H1 (cell line): ENCODE results near the gene DCTN3. TPM values are rescaled to one million over a fixed set of nuclear protein-coding genes. Genes with fewer than 3 reads are reported as not detected.
A peak's percentile ranks its signal among the peaks of the same experiment; 100 is the strongest.

ENCODE experiments used
- CTCF ChIA-PET: fragments of 300-600 bp; sonication (Branson Sonifier 250); formaldehyde crosslinking; loops from one replicate; lab custom pipeline; 2021; ENCODE audit not compliant: partially characterized antibody; lab: Charles Lee
- POLR2A ChIA-PET: fragments of 300-600 bp; sonication (Branson Sonifier 250); formaldehyde crosslinking; loops from one replicate; lab custom pipeline; 2021; ENCODE audit warnings: inconsistent platforms; ENCODE audit not compliant: partially characterized antibody; lab: Charles Lee
- DNase-seq, 2 experiments: peaks; one replicate each; pipeline versions ENCODE4 v3.0.0 to v3.0.0-alpha.2; 2010 to 2022; ENCODE audit warnings: low spot score in 2 of 2, low read depth in 1 of 2, mixed read lengths in 1 of 2
- FAIRE-seq: peaks from 2 replicates; lab custom pipeline; 2011; peaks lifted over from hg19 to GRCh38; lab: Jason Lieb, UNC
- H2AFZ ChIP-seq: 2 replicates; pipeline ENCODE4 v1.8.1; 2012; ENCODE audit warnings: low read length, inconsistent platforms
- H2AK5ac ChIP-seq: 2 replicates; pipeline ENCODE4 v1.6.1; 2013; ENCODE audit warnings: low read depth, low read length
- H2BK120ac ChIP-seq: replicated peaks from 2 replicates; pipeline ENCODE3; 2013; ENCODE audit warnings: low read depth, low read length, inconsistent platforms
- H2BK12ac ChIP-seq: 2 replicates; pipeline ENCODE4 v1.6.1; 2013; ENCODE audit warnings: low read depth, low read length
- H2BK15ac ChIP-seq: 2 replicates; pipeline ENCODE4 v1.6.1; 2013; ENCODE audit warnings: low read length
- H2BK20ac ChIP-seq: 2 replicates; pipeline ENCODE4 v1.6.1; 2013; ENCODE audit warnings: low read length
- H2BK5ac ChIP-seq: 2 replicates; pipeline ENCODE4 v1.6.1; 2013; ENCODE audit warnings: low read depth, low read length
- H3K14ac ChIP-seq: 2 replicates; pipeline ENCODE4 v1.6.1; 2013; ENCODE audit warnings: inconsistent platforms; ENCODE audit not compliant: insufficient read length
- H3K18ac ChIP-seq: 2 replicates; pipeline ENCODE4 v1.6.1; 2013; ENCODE audit warnings: low read length; ENCODE audit errors: extremely low read depth
- H3K23ac ChIP-seq: 2 replicates; pipeline ENCODE4 v1.6.1; 2013; ENCODE audit warnings: inconsistent platforms; ENCODE audit not compliant: insufficient read length
- H3K23me2 ChIP-seq: 2 replicates; pipeline ENCODE4 v1.6.1; 2013; ENCODE audit warnings: low read depth, low read length
- H3K27ac ChIP-seq: 2 replicates; pipeline ENCODE4 v1.6.1; 2011; ENCODE audit warnings: low read depth, low read length, inconsistent platforms
- H3K27me3 ChIP-seq, 4 experiments: replicated peaks in 1 of 4; 1 replicate in 1 of 4; 2 replicates in 3 of 4; pipeline versions ENCODE4 v1.6.1 to v1.8.1; 2011 to 2013; ENCODE audit warnings: low read length in 3 of 4, mild to moderate bottlenecking in 3 of 4, inconsistent platforms in 2 of 4, mixed read lengths in 2 of 4, moderate library complexity in 1 of 4; ENCODE audit not compliant: control insufficient read depth in 3 of 4, insufficient read depth in 3 of 4; ENCODE audit errors: extremely low read depth in 1 of 4
- H3K36me3 ChIP-seq, 4 experiments: 2 replicates each; pipeline versions ENCODE4 v1.6.1 to v1.8.1; 2011 to 2013; ENCODE audit warnings: mild to moderate bottlenecking in 4 of 4, low read length in 3 of 4, moderate library complexity in 2 of 4, control low read depth in 1 of 4, inconsistent platforms in 1 of 4; ENCODE audit not compliant: insufficient read depth in 4 of 4, control insufficient read depth in 2 of 4
- H3K4ac ChIP-seq: replicated peaks from 2 replicates; pipeline ENCODE3; 2013; ENCODE audit warnings: low read length, low read depth, mixed read lengths, inconsistent platforms; ENCODE audit not compliant: insufficient read length
- H3K4me1 ChIP-seq, 4 experiments: replicated peaks in 1 of 4; 1 replicate in 1 of 4; 2 replicates in 3 of 4; pipeline versions ENCODE4 v1.6.1 to v1.8.1; 2011 to 2013; ENCODE audit warnings: low read length in 3 of 4, inconsistent platforms in 2 of 4, mixed read lengths in 1 of 4; ENCODE audit not compliant: insufficient read depth in 4 of 4, control insufficient read depth in 3 of 4
- H3K4me2 ChIP-seq, 2 experiments: 2 replicates each; pipeline versions ENCODE4 v1.6.1 to v1.8.1; 2011 to 2013; ENCODE audit warnings: low read depth in 2 of 2, low read length in 2 of 2, control low read depth in 1 of 2, inconsistent platforms in 1 of 2, mild to moderate bottlenecking in 1 of 2; ENCODE audit not compliant: insufficient read depth in 1 of 2
- H3K4me3 ChIP-seq, 4 experiments: fragments of 200-600, 300-600 bp in 1 of 4; sonication (generic), shearing (Covaris generic), sonication (Bioruptor Twin) in 1 of 4; 2 replicates each; pipeline versions ENCODE4 v1.5.1 to v1.8.1; 2011 to 2016; ENCODE audit warnings: low read length in 4 of 4, low read depth in 3 of 4, control low read depth in 2 of 4, inconsistent platforms in 2 of 4, mild to moderate bottlenecking in 2 of 4, mixed read lengths in 1 of 4, moderate library complexity in 1 of 4; ENCODE audit not compliant: insufficient read depth in 2 of 4; ENCODE audit errors: extremely low read depth in 1 of 4
- H3K56ac ChIP-seq: replicated peaks from 2 replicates; pipeline ENCODE3; 2013; ENCODE audit warnings: low read depth, mild to moderate bottlenecking, mixed read lengths, low read length, inconsistent platforms; ENCODE audit not compliant: insufficient read length
- H3K79me1 ChIP-seq: 2 replicates; pipeline ENCODE4 v1.6.1; 2013; ENCODE audit warnings: low read depth, low read length, control low read depth
- H3K79me2 ChIP-seq, 2 experiments: 2 replicates each; pipeline versions ENCODE4 v1.6.1 to v1.8.1; 2012 to 2013; ENCODE audit warnings: low read length in 2 of 2, mild to moderate bottlenecking in 2 of 2, inconsistent platforms in 1 of 2; ENCODE audit not compliant: insufficient read depth in 2 of 2, control insufficient read depth in 1 of 2
- H3K9ac ChIP-seq, 4 experiments: replicated peaks in 1 of 4; 1 replicate in 1 of 4; 2 replicates in 3 of 4; pipeline versions ENCODE4 v1.6.1 to v1.8.1; 2011 to 2013; ENCODE audit warnings: low read depth in 3 of 4, low read length in 3 of 4, control low read depth in 2 of 4, mild to moderate bottlenecking in 2 of 4, moderate library complexity in 2 of 4, inconsistent platforms in 1 of 4; ENCODE audit errors: extremely low read depth in 1 of 4
- H3K9me3 ChIP-seq, 2 experiments: 2 replicates each; pipeline versions ENCODE4 v1.6.1 to v1.8.1; 2012 to 2013; ENCODE audit warnings: mild to moderate bottlenecking in 2 of 2, moderate library complexity in 2 of 2, control low read depth in 1 of 2, inconsistent platforms in 1 of 2, low read depth in 1 of 2, low read length in 1 of 2, mixed read lengths in 1 of 2; ENCODE audit not compliant: insufficient read depth in 2 of 2
- H4K20me1 ChIP-seq, 2 experiments: replicated peaks in 1 of 2; 2 replicates each; pipeline versions ENCODE3 to v1.8.1; 2011 to 2013; ENCODE audit warnings: inconsistent platforms in 2 of 2, low read length in 2 of 2, mild to moderate bottlenecking in 1 of 2; ENCODE audit not compliant: insufficient read depth in 2 of 2, control insufficient read depth in 1 of 2
- H4K5ac ChIP-seq: 2 replicates; pipeline ENCODE4 v1.6.1; 2013; ENCODE audit warnings: low read length, low read depth, mixed read lengths, inconsistent platforms; ENCODE audit not compliant: insufficient read length
- H4K8ac ChIP-seq: 2 replicates; pipeline ENCODE4 v1.8.0; 2013; ENCODE audit warnings: mild to moderate bottlenecking, moderate library complexity, low read length, inconsistent platforms; ENCODE audit not compliant: insufficient read depth; ENCODE audit errors: extremely low read depth
- H4K91ac ChIP-seq: replicated peaks from 2 replicates; pipeline ENCODE3; 2013; ENCODE audit warnings: low read length, mixed read lengths, inconsistent platforms; ENCODE audit not compliant: insufficient read length
- CBX8 ChIP-seq: fragments of 300-800, 300-1000 bp; sonication (generic); IDR thresholded peaks from 2 replicates; pipeline ENCODE4 v1.7.1; 2016; ENCODE audit warnings: low read depth, low read length, borderline replicate concordance
- CEBPB ChIP-seq: IDR thresholded peaks from 2 replicates; pipeline ENCODE4 v1.6.1; 2012; ENCODE audit warnings: low read depth, low read length
- CTBP2 ChIP-seq: IDR thresholded peaks from 2 replicates; pipeline ENCODE4 v1.7.0; 2011; ENCODE audit warnings: borderline replicate concordance, mild to moderate bottlenecking, moderate library complexity, mixed read lengths, low read length; ENCODE audit not compliant: insufficient read depth, insufficient read length
- HDAC2 ChIP-seq, 2 experiments: fragments of 300-600 bp in 1 of 2; sonication (generic) in 1 of 2; IDR thresholded peaks; 2 replicates each; pipeline ENCODE4 v1.6.1; 2011 to 2012; ENCODE audit warnings: low read depth in 2 of 2, low read length in 2 of 2, mild to moderate bottlenecking in 2 of 2, moderate library complexity in 2 of 2, borderline replicate concordance in 1 of 2, inconsistent platforms in 1 of 2
- RAD21 ChIP-seq, 2 experiments: IDR thresholded peaks in 1 of 2; conservative IDR thresholded peaks in 1 of 2; 2 replicates each; pipeline ENCODE4 v1.6.1; 2011; ENCODE audit warnings: low read depth in 2 of 2, low read length in 2 of 2, improper control_type of control experiment in 1 of 2, inconsistent platforms in 1 of 2, mild to moderate bottlenecking in 1 of 2, moderate library complexity in 1 of 2
- SAP30 ChIP-seq: fragments of 300-600 bp; sonication (generic); IDR thresholded peaks from 2 replicates; pipeline ENCODE4 v1.7.1; 2012; ENCODE audit warnings: low read length, moderate library complexity, mild to moderate bottlenecking, inconsistent platforms; ENCODE audit not compliant: insufficient read depth, insufficient replicate concordance
- SIRT6 ChIP-seq: IDR thresholded peaks from one replicate; pipeline ENCODE4 v1.7.1; 2012; ENCODE audit warnings: low read length, inconsistent platforms
- SUZ12 ChIP-seq: fragments of 200-600 bp; sonication (generic); IDR thresholded peaks from 2 replicates; pipeline ENCODE4 v1.6.1; 2012; ENCODE audit warnings: mild to moderate bottlenecking, inconsistent platforms, low read length, moderate library complexity, mixed read lengths
- TAF1 ChIP-seq: IDR thresholded peaks from 2 replicates; pipeline ENCODE4 v1.6.1; 2011; ENCODE audit warnings: mild to moderate bottlenecking, low read depth, low read length
- USF2 ChIP-seq: IDR thresholded peaks from 2 replicates; pipeline ENCODE4 v1.6.1; 2011; ENCODE audit warnings: low read length, improper control_type of control experiment
- WGBS, 2 experiments: shearing (Covaris generic) in 1 of 2; methylation state at CpG; one replicate each; pipeline versions ENCODE4 v1.1.6 to v1.1.7; 2013 to 2015; ENCODE audit warnings: low lambda C conversion rate in 2 of 2, mixed read lengths in 2 of 2, inconsistent platforms in 1 of 2, low coverage in 1 of 2, missing lambda C conversion rate in 1 of 2; ENCODE audit not compliant: insufficient replicate concordance in 2 of 2, insufficient coverage in 1 of 2, insufficient read length in 1 of 2; ENCODE audit errors: extremely low coverage in 1 of 2, missing lambda C conversion rate in 1 of 2; 5-methylcytosine and 5-hydroxymethylcytosine counted together
- polyA plus RNA-seq, 7 experiments: library from polyadenylated mRNA; depleted of rRNA in 3 of 7; stranded (reverse) in 5 of 7; unstranded in 2 of 7; fragments of >200 nt in 5 of 7; fragments of 200-250 nt in 2 of 7; gene quantifications; 1 replicate in 5 of 7; 2 replicates in 1 of 7; 4 replicates in 1 of 7; pipeline versions ENCODE4 v1.2.1 to v1.2.3, GENCODE V29; 2011 to 2013; ENCODE audit warnings: missing spikeins in 2 of 7, mixed read lengths in 2 of 7
- total RNA-seq: library from RNA; stranded (reverse); fragmentation: NEBNext Ultra II Directional; extraction: Animal tissue kit (Norgen Biotek cat#: 25700); gene quantifications from 2 replicates; pipeline ENCODE4 v1.2.1, GENCODE V29; 2021

Gene DCTN3
- total and polyA plus RNA-seq, 2 of the 8 experiments (the other 6 are each of a cell fraction or from before 2014, with no cell fraction given), result 25.6 to 39.2 TPM

- no peak overlapping the region for H3K14ac ChIP-seq
- no peak overlapping the region for H4K5ac ChIP-seq
- H3K23ac ChIP-seq, result no peak overlapping the region
- H3K4me2 ChIP-seq, result no peak overlapping the region
- FAIRE-seq (no peak), DNase-seq (no peak)
- no peak overlapping the region for H2AFZ ChIP-seq
- no peaks in the 10 kb centered on the region for H3K9me3 ChIP-seq
- H3K79me1 ChIP-seq, result no peaks in the 10 kb centered on the region
- H4K20me1 ChIP-seq, result no peaks in the 10 kb centered on the region
- ChIA-PET CTCF (interaction anchor here (0.7 to 6.3 kb wide), 20 partner anchors 8 to 79 kb away, joined by 3 to 48 read pairs (median 4); no protein-coding TSS in a partner anchor), POLR2A (interaction anchor here (1.2 to 2.2 kb wide), 5 partner anchors 9 to 77 kb away, joined by 3 to 7 read pairs (median 5); no protein-coding TSS in a partner anchor)
- H4K8ac ChIP-seq, result no peak overlapping the region
- H3K4me3 ChIP-seq, result no peak overlapping the region
- H3K4ac ChIP-seq, result no peak overlapping the region
- no peak overlapping the region for H4K91ac ChIP-seq
- no peak overlapping the region for H2BK20ac ChIP-seq
- no peak overlapping the region for H3K9ac ChIP-seq
- no peak overlapping the region for H2AK5ac ChIP-seq
- H3K4me1 ChIP-seq, result peaks cover 9 to 42% (median 16%) of the 10 kb centered on the region in 4 experiments
- peak overlapping the region; percentile 99 for H2BK15ac ChIP-seq
- H3K36me3 ChIP-seq, result no peaks in the 10 kb centered on the region
- TF ChIP-seq USF2 (no peak), RAD21 (IDR thresholded peaks at IDR 0.05 in 1 of 2, conservative IDR thresholded peaks at IDR 0.05 in 1 of 2; ENCODE audit: low read depth in 2 of 2, low read length in 2 of 2) (no peak), SUZ12 (no peak), HDAC2 (IDR thresholded peaks at IDR 0.05; ENCODE audit: borderline replicate concordance in 1 of 2, low read depth in 2 of 2, low read length in 2 of 2) (no peak), CBX8 (no peak), CEBPB (no peak), CTBP2 (no peak), TAF1 (no peak), SIRT6 (no peak), SAP30 (no peak)
- H3K23me2 ChIP-seq, result no peaks in the 10 kb centered on the region
- H3K79me2 ChIP-seq, result no peaks in the 10 kb centered on the region
- H3K27me3 ChIP-seq, result peaks cover 0 to 14% (median 9%) of the 10 kb centered on the region in 4 experiments; a peak in 5 of 7 replicates
- peak overlapping the region; percentile 18; the same call in 1 of the 2 replicates for H2BK12ac ChIP-seq
- no peak overlapping the region for H3K56ac ChIP-seq
- WGBS, 2 experiments, result 82% methylated on average over 7 of the region's 7 CpGs; no CpG with 5 or more reads in 1 of the 2 experiments
- H3K27ac ChIP-seq, result no peak overlapping the region
- H2BK120ac ChIP-seq, result no peak overlapping the region
- H2BK5ac ChIP-seq, result no peak overlapping the region
- no peak overlapping the region for H3K18ac ChIP-seq
Measured at GRCh38 chr9:34570809-34571480, 49.4 kb downstream of the DCTN3 start.
